ENCODE results near the gene ERFL.

GRCh38 chr19:41883463-41883820, 44.8 kb downstream of the ERFL start:
- TF ChIP-seq EP300 (IDR thresholded peaks at IDR 0.05; ENCODE audit: low read depth): no peak
- TF ChIP-seq CTCF (IDR thresholded peaks at IDR 0.05): no peak

Data from transverse colon (tissue), 3 donors.